GM10266 (cell line): ENCODE data around the gene SH3PXD2A.

ENCODE experiments used
- DNase-seq: peaks from one replicate; pipeline ENCODE4 v3.0.0; 2012; ENCODE audit errors: extremely low spot score
- CTCF ChIP-seq: IDR thresholded peaks from 2 replicates; pipeline ENCODE4 v1.5.1; 2012; ENCODE audit warnings: mild to moderate bottlenecking, low read depth; ENCODE audit not compliant: control insufficient read depth, insufficient read depth; ENCODE audit errors: missing control alignments

Gene SH3PXD2A

GRCh38 chr10:103693812-103694205, 161.6 kb downstream of the SH3PXD2A start:
- no peak for DNase-seq
- TF ChIP-seq CTCF, result no peak

- DNase-seq, result peak; percentile 70
- no peak for TF ChIP-seq CTCF
Observed at GRCh38 chr10:103692952-103693811, 162.2 kb downstream of the SH3PXD2A start.

DNA sequence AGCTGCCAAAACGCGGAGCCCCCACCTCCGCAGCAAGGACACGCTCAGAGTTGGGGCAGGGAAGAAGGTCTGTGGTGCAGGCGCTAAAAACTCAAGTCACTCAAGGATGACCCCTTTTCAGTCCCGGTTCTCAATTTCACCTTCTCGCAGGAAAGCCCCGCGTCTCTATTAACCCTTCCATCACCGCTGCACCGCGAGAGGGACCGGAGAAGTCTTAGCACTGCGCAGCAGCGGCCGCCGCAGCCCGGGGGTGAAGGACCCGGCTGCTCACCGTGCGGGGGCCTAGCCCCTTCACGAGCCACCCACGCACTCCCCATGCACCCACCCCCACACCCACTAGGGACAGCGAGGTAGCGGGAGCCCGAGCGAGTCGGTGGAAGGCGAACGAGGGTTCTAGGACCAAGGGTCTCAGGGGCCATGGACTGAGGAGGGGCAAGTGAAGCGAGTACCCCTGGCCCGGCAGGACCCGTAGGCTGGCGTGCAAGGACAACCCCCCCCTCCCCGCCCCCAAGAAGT, 162.9 kb downstream of the SH3PXD2A start:
- TF ChIP-seq CTCF, result no peak
- peak; percentile 90 for DNase-seq

GRCh38 chr10:103691723-103692435, 163.5 kb downstream of the SH3PXD2A start:
- no peak for TF ChIP-seq CTCF
- DNase-seq, result peak; percentile 79

DNA sequence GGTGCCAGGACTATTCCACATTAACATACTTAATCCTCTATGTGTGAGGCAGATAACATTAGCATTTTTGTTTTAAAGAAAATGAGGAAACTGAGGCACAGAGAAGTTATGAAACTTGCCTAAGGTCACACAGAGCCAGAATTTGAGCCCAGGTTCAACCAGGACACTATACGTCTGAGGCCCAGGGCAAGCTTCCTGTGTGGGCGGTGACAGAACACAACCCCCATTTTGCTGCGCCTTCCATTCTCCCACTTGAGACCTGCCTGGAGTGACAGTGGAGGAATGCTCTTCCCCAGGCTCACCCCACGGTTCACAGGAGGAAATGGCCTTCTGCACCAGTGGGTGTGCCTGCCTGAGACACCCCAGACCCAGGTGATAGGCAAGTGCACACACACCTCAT, 164.1 kb downstream of the SH3PXD2A start:
- TF ChIP-seq CTCF, result no peak
- DNase-seq, result no peak

DNA sequence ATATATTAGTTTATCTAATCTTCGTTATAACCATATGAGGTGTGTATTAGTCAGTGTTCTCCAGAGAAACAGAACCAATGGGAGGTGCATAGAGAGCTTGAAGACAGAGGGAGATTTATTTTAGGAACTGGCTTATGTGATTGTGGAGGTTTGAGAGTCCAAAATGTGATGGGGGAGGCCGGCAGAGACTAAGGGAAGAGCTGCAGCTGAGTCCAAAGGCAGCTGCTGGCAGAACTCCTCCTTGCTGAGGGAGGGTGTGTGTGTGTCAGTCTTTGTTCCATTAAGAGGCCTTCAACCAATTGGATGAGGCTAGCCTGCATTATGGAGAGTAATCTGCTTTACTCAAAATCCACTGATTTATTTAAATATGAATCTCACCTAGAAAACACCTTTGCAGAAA, 165.1 kb downstream of the SH3PXD2A start:
- TF ChIP-seq CTCF, result no peak
- DNase-seq, result no peak

DNA sequence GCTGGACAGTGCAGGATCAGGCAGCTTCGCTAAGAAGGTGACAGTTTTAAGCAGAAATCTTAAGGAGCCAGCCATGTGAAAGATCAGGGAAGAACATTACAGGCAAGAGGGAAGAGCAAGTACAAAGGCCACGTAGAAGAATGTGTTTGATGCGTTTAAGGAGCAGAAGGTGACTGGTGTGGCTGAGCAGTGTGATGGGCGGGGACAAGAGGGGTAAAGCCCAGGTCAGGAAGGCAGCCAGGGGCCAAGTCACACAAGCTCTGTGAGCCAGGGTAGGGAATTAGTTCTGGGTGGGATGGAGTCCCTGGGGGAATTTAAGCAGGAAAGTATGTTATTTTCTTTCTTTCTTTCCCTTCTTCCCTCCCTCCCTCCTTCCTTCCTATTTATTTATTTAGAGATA, 166.9 kb downstream of the SH3PXD2A start:
- no peak for TF ChIP-seq CTCF
- no peak for DNase-seq
